Right lobe of liver (tissue), 6 donors: Measurements from ENCODE around the gene RTKN. TPM values are rescaled to one million over a fixed set of nuclear protein-coding genes. Genes with fewer than 3 reads are reported as not detected.
A peak's percentile ranks its signal among the peaks of the same experiment; 100 is the strongest.
"Not testable (repeated sequence)": the region's sequence is repeated elsewhere in the genome, so short reads cannot be mapped to it uniquely, and the experiment has no call there.

Experiments
- ATAC-seq, 4 donors: fragments of 200-7000 bp; cut with Tn5 transposase; one replicate each; pipeline ENCODE4 v1.9.1; 2020; ENCODE audit warnings: mild to moderate bottlenecking in 4 of 4, moderate library complexity in 4 of 4
- DNase-seq, 3 donors: peaks; one replicate each; pipeline ENCODE4 v3.0.0-alpha.2; 2020
- H3K27ac ChIP-seq, 3 donors: fragments of 200-600 bp; one replicate each; pipeline ENCODE4 v1.8.0; 2022
- H3K27me3 ChIP-seq, 2 donors: fragments of 200-600 bp; one replicate each; pipeline ENCODE4 v1.8.0; 2022
- H3K36me3 ChIP-seq, 4 donors: fragments of 200-600 bp; sonication (generic) in 1 of 4; one replicate each; pipeline versions ENCODE4 v1.5.1 to v1.8.0; 2017 to 2022; ENCODE audit warnings: control low read depth in 1 of 4
- H3K4me1 ChIP-seq, 4 donors: fragments of 200-600 bp; sonication (generic) in 1 of 4; one replicate each; pipeline versions ENCODE4 v1.5.1 to v1.8.0; 2017 to 2022; ENCODE audit warnings: control low read depth in 1 of 4
- H3K4me3 ChIP-seq, 3 donors: fragments of 200-600 bp; one replicate each; pipeline ENCODE4 v1.8.0; 2022
- H3K9me3 ChIP-seq, 4 donors: fragments of 200-600 bp; sonication (generic) in 1 of 4; one replicate each; pipeline versions ENCODE4 v1.5.1 to v1.8.0; 2017 to 2022; ENCODE audit warnings: control low read depth in 1 of 4
- POLR2A ChIP-seq: fragments of 450-650 bp; IDR thresholded peaks from one replicate; pipeline ENCODE4 v1.6.1; 2017; ENCODE audit warnings: antibody characterized with exemption, mild to moderate bottlenecking
- WGBS: methylation state at CpG from one replicate; pipeline ENCODE4 v1.1.6; 2018; ENCODE audit warnings: low coverage, low lambda C conversion rate; ENCODE audit not compliant: insufficient coverage; ENCODE audit errors: missing lambda C conversion rate; 5-methylcytosine and 5-hydroxymethylcytosine counted together
- intact Hi-C, 2 donors: fragments of 100-400 bp; cut with DNase I; formaldehyde crosslinking; loops; one replicate each; pipeline versions ENCODE4 v1.11.2 to v1.14.1; 2022
- total RNA-seq, 6 experiments: library from RNA; depleted of rRNA in 2 of 6; stranded (reverse); fragments of >200 nt in 2 of 6; fragmentation: NEBNext Ultra II Directional in 3 of 6; extraction: Animal tissue kit (Norgen Biotek cat#: 25700) in 3 of 6; gene quantifications; one replicate each; pipeline versions ENCODE4 v1.1.0 to v1.2.4, GENCODE V29; 2016 to 2023
- TF ChIP-seq, protein P1 (sequence below), 4 donors: fragments of 200-600 bp in 3 of 4; fragments of 450-650 bp in 1 of 4; IDR thresholded peaks; one replicate each; pipeline versions ENCODE4 v1.5.1 to v1.8.0; 2016 to 2022; ENCODE audit warnings: antibody characterized with exemption in 4 of 4, mild to moderate bottlenecking in 2 of 4
- donor health status: DM: no; HTN: yes; CAD: no.
- donor health status: DM: no; HTN: no; CAD: no.
- donor health status: DM: no; HTN: no; CAD: no.
- donor health status: DM: no; HTN: yes; CAD: no.
- donor health status: DM: no; HTN: yes; CAD: no.

Gene RTKN
- total RNA-seq, 6 experiments from 2014 or later, result 61.5 to 103 (median 83.0) TPM

GRCh38 chr2:74462054-74462785 is 20.5 kb upstream of the RTKN start:
- no peak overlapping the region for H3K27ac ChIP-seq
- DNase-seq (no peak), ATAC-seq (no peak)
- peaks cover 0 to 11% (median 0%) of the 10 kb centered on the region in 4 donors for H3K36me3 ChIP-seq
- no peaks in the 10 kb centered on the region for H3K27me3 ChIP-seq
- peaks cover 0 to 19% (median 0%) of the 10 kb centered on the region in 4 donors for H3K4me1 ChIP-seq
- no peak overlapping the region for H3K4me3 ChIP-seq
- 100% methylated on average over 2 of the region's 20 CpGs for WGBS
- no peaks in the 10 kb centered on the region for H3K9me3 ChIP-seq
- intact Hi-C loops, result no loop called here
- TF ChIP-seq POLR2A, result no peak

DNA sequence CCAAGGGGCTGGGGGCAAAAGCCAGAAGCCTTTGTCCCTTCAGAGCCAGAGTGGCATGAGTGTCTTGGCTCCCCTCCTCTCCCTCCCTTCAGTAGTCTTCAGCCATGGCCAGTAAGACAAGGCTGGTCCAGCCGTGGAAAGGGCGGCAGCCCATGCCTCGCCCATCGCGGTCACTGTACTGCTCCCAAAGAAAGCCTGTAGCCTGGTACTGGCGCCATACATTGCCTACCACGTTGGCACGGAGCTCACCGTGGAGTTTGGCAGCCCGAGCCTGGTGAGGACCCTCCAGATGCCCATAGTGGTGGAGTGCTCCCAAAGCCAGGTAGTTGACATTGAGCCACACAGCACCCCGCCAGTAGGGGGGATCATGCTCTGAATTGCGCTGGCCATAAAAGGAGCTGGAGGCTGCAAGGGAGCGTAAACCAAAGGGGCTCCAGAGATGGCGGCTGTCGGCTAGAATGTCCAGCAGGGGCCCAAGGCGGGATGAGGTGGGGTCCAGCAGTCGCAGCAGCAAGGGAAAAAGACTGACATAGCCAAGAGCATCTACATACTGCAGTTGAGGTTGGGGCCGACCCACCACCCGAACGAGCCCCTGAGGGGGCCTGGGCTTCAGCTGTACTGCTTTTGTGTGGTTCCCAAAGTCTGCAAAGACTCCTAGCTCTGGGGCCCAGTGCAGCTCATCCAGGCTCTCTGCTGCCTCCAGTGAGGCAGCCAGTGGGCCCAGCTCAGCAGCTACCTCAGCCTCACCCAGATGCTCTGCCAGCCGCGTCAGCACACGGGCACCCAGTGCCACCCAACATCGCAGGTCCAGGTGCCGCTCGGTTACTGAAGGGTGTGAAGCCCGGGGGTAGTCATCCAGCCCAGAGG is 19.7 kb upstream of the RTKN start:
- no peak for DNase-seq
- no peak overlapping the region for H3K4me3 ChIP-seq
- WGBS, result 100% methylated on average over 7 of the region's 27 CpGs

GRCh38 chr2:74460187-74460586 is 18.4 kb upstream of the RTKN start:
- H3K27ac ChIP-seq, ATAC-seq, intact Hi-C loops, H3K4me3 ChIP-seq, H3K9me3 ChIP-seq, H3K27me3 ChIP-seq, DNase-seq: not testable (repeated sequence)
- Histone ChIP-seq H3K4me1 (peaks cover 0 to 29% (median 4%) of the 10 kb centered on the region in 4 donors), H3K36me3 (peaks cover 0 to 11% (median 0%) of the 10 kb centered on the region in 4 donors)
- 81% methylated on average over 3 of the region's 10 CpGs for WGBS

More for the DNA sequence above, 19.7 kb upstream of the RTKN start:
- H3K36me3 ChIP-seq, result peaks cover 0 to 11% (median 0%) of the 10 kb centered on the region in 4 donors
- no peak for ATAC-seq
- TF ChIP-seq POLR2A, result no peak
- TF ChIP-seq, protein P1, sequence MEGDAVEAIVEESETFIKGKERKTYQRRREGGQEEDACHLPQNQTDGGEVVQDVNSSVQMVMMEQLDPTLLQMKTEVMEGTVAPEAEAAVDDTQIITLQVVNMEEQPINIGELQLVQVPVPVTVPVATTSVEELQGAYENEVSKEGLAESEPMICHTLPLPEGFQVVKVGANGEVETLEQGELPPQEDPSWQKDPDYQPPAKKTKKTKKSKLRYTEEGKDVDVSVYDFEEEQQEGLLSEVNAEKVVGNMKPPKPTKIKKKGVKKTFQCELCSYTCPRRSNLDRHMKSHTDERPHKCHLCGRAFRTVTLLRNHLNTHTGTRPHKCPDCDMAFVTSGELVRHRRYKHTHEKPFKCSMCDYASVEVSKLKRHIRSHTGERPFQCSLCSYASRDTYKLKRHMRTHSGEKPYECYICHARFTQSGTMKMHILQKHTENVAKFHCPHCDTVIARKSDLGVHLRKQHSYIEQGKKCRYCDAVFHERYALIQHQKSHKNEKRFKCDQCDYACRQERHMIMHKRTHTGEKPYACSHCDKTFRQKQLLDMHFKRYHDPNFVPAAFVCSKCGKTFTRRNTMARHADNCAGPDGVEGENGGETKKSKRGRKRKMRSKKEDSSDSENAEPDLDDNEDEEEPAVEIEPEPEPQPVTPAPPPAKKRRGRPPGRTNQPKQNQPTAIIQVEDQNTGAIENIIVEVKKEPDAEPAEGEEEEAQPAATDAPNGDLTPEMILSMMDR (IDR thresholded peaks at IDR 0.05), result peak in 1 of 4 donors; percentile 13
- peaks cover 0 to 25% (median 4%) of the 10 kb centered on the region in 4 donors for H3K4me1 ChIP-seq
- H3K9me3 ChIP-seq, result no peaks in the 10 kb centered on the region
- no peaks in the 10 kb centered on the region for H3K27me3 ChIP-seq
- intact Hi-C loops, result no loop called here
- H3K27ac ChIP-seq, result no peak overlapping the region

GRCh38 chr2:74459503-74460118 is 17.9 kb upstream of the RTKN start:
- H3K4me1 ChIP-seq, result peaks cover 0 to 29% (median 4%) of the 10 kb centered on the region in 4 donors
- H3K4me3 ChIP-seq, H3K27ac ChIP-seq, intact Hi-C loops, ATAC-seq, H3K27me3 ChIP-seq, DNase-seq, H3K9me3 ChIP-seq: not testable (repeated sequence)
- H3K36me3 ChIP-seq, result peaks cover 0 to 11% (median 0%) of the 10 kb centered on the region in 4 donors
- WGBS, result 55% methylated on average over 4 of the region's 13 CpGs

- no peak for TF ChIP-seq POLR2A
- TF ChIP-seq, protein P1 (IDR thresholded peaks at IDR 0.05), result no peak
- DNase-seq (no peak), ATAC-seq (no peak)
- Histone ChIP-seq H3K9me3 (no peaks in the 10 kb centered on the region), H3K27me3 (no peaks in the 10 kb centered on the region), H3K4me3 (peak overlapping the region; percentile 58 to 64 (median 63)), H3K27ac (peak overlapping the region; percentile 41 to 50 (median 47)), H3K36me3 (peaks cover 0 to 11% (median 0%) of the 10 kb centered on the region in 4 donors), H3K4me1 (peaks cover 0 to 24% (median 4%) of the 10 kb centered on the region in 4 donors)
- whole genome bisulfite sequencing, result 2% methylated on average over 8 of the region's 10 CpGs
- intact Hi-C loops, result no loop called here
These were observed 17.2 kb upstream of the RTKN start for GRCh38 chr2:74458938-74459363.
